H1 (cell line): ENCODE data around the gene GALNT18. TPM values are rescaled to one million over a fixed set of nuclear protein-coding genes. Genes with fewer than 3 reads are reported as not detected.

Source experiments
- GTF2F1 ChIP-seq: IDR thresholded peaks from 2 replicates; pipeline ENCODE4 v1.6.1; 2012; ENCODE audit warnings: low read depth, low read length, improper control_type of control experiment, borderline replicate concordance
- POLR2AphosphoS5 ChIP-seq: IDR thresholded peaks from 2 replicates; pipeline ENCODE4 v1.6.1; 2011; ENCODE audit warnings: low read depth, low read length
- polyA plus RNA-seq, 7 experiments: library from polyadenylated mRNA; depleted of rRNA in 3 of 7; stranded (reverse) in 5 of 7; unstranded in 2 of 7; fragments of >200 nt in 5 of 7; fragments of 200-250 nt in 2 of 7; gene quantifications; 1 replicate in 5 of 7; 2 replicates in 1 of 7; 4 replicates in 1 of 7; pipeline versions ENCODE4 v1.2.1 to v1.2.3, GENCODE V29; 2011 to 2013; ENCODE audit warnings: missing spikeins in 2 of 7, mixed read lengths in 2 of 7
- total RNA-seq: library from RNA; stranded (reverse); fragmentation: NEBNext Ultra II Directional; extraction: Animal tissue kit (Norgen Biotek cat#: 25700); gene quantifications from 2 replicates; pipeline ENCODE4 v1.2.1, GENCODE V29; 2021
- TF ChIP-seq, protein P1 (sequence below): IDR thresholded peaks from 2 replicates; pipeline ENCODE4 v1.6.1; 2012; ENCODE audit warnings: inconsistent platforms
- TF ChIP-seq, protein P2 (sequence below): IDR thresholded peaks from 2 replicates; pipeline ENCODE4 v1.6.1; 2012; ENCODE audit warnings: inconsistent platforms

Gene GALNT18
- total and polyA plus RNA-seq, 2 of the 8 experiments (the other 6 are each of a cell fraction or from before 2014, with no cell fraction given), result 6.0 to 9.4 TPM

DNA sequence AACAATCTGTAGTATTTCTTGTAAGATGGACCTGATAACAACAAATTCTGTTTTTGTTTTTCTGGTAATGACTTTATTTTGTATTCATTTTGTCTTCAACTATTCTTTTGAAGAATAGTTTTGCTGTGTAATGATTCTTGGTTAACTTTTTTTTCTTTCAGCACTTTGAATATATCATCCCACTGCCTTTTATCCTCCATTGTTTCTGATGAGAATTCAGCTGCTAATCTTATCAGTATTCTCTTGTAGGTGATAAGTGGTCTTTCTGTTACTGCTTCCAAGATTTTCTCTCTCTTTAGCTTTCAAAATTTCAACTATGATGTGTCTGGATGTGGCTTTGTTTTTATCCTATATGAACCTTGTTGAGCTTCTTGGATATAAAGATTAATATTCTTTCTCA, 21.5 kb downstream of the GALNT18 start (continued):
- TF ChIP-seq, protein P1, sequence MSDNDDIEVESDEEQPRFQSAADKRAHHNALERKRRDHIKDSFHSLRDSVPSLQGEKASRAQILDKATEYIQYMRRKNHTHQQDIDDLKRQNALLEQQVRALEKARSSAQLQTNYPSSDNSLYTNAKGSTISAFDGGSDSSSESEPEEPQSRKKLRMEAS, result no peak
- TF ChIP-seq, protein P2, sequence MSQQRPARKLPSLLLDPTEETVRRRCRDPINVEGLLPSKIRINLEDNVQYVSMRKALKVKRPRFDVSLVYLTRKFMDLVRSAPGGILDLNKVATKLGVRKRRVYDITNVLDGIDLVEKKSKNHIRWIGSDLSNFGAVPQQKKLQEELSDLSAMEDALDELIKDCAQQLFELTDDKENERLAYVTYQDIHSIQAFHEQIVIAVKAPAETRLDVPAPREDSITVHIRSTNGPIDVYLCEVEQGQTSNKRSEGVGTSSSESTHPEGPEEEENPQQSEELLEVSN, result no peak
- TF ChIP-seq POLR2AphosphoS5 (no peak), GTF2F1 (no peak)
- TF ChIP-seq, all 59 proteins: peak for 0
